ENCODE data around the gene CLECL1.

- TF ChIP-seq CTCF (conservative IDR thresholded peaks at IDR 0.05; ENCODE audit: low read length) (no peak), EZH2phosphoT487 (IDR thresholded peaks at IDR 0.05; ENCODE audit: borderline replicate concordance, low read depth, low read length) (no peak)
Observed at GRCh38 chr12:9708853-9709252, 24.0 kb downstream of the CLECL1 start.
